NOMO-1 (cell line): ENCODE measurements around the gene NSUN5.
"Not testable (repeated sequence)": the region's sequence is repeated elsewhere in the genome, so short reads cannot be mapped to it uniquely, and the experiment has no call there.

ENCODE experiments used
- DNase-seq, 2 experiments: peaks; one replicate each; lab custom pipeline; 2025; ENCODE audit not compliant: unreplicated experiment in 2 of 2; lab: John Stamatoyannopoulos, UW

NSUN5 gene

DNA sequence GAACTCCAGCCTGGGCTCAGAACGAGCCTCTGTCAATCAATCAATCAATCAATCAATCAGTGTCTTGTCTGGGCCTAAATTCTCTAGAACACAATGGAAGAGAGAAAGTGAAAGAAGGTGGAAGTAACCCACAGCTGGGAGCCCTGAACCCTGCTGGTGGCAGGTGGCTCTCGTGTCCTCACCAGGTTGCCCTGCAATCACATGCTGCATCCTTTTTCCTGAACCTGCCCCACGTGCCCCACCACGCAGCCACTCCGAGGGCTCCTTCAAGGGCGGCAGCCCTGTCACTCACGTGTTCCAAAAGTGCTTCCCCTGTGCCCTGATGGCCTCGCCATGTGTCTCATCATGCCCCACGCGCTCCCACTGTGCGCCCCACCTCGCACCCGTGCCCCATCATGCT is 18.8 kb upstream of the NSUN5 start:
- not testable (repeated sequence) for DNase-seq

DNA sequence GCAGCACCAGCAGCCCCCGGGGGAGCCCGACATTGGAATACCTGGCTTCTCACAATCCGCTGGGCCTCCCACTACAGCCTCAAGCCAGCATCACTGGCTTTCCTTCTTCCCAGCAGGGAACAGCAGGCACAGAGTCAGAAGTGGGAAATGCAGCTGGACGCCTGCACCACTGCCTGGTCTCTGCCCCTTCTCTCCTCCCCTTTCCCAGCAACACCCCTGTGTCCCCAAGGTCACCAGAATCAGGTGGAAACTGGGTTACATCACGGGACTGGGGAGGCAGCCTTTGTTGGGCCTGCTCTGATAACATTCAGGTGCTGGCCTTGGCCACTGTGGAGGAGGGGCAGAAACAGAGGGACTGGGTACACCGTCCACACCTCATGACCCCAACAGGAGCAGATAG is 16.8 kb upstream of the NSUN5 start:
- not testable (repeated sequence) for DNase-seq

DNA sequence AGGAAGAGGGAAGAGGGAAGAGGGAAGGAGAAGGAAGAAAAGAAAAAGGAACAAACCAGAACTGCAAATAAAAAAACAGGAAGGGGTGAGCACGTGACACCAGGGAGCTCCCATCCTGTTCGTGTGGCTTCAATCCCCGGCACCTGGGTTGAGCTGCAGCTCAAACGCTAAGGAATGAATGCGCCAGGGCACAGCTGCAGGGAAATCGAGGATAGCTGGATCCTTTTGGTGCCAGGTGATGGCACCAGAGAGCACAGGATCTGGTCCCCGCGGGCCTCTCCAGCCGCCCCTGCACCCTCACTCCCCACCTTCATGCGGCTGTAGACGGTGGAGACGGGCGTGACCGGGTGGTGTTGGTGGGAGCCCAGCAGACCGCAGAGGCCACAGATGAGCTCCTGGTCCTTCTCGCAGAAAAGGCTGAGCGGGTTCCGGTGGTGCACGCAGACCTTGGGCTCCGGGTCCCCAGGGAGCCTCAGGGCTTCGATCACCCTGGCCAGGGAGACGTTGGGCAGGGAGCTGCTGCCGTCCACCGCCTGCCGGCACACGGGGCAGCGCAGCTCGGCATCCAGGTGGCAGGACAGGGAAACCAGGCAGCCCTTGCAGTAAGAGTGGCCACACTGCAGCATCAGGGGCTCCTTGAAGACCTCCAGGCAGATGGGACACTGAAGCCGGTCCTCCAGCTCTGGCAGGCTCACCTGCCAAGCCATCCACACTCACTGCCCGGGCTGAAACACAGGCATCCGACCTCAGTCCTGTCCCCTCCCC is 15.6 kb upstream of the NSUN5 start:
- DNase-seq = peak; percentile 91 to 92

DNA sequence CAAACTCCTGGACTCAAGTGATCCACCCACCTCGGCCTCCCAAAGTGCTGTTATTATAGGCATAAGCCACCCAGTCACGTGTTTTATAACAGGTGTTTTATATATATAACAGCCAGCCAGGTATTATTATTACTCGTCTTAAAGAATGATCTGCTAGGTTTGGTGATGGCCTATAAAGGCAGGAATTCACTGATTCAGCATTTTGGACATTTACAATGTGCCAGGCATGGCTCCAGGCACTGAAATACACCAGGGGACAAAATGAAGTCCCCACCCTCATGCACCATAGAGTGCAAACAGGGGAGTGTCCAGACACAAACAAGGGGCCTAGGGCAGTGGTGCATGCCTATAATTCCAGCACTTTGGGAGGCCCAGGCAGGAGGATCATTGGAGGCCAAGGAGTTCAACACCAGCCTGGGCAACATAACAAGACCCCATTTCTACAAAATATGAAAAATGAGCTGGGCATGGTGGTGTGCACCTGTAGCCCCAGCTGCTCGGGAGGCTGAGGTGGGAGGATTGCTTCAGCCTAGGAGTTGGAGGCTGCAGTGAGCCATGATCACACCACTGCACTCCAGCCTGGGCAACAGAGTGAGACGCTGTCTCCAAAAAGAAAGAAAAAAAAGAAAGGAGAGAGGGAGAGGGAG is 14.9 kb upstream of the NSUN5 start:
- DNase-seq = not testable (repeated sequence)

DNA sequence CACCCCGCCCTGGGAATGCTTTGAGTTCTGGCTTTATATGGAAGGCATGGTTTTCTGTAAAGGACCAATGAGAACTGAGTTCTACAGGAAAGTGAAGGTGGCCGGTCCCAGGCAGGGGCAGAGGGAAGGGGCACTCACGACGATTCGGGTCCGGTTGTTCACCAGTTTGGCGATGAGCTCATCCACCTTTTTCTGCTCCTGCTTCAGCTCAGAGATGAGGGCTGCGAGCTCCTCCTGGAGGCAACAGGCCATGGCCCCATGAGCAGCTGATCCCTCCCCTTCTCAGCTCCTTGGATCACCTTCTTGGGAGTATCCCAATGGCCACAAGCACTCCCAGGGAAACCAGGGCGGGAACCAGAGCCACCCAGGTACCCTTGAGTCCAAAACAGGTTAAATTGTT is 11.4 kb upstream of the NSUN5 start:
- DNase-seq = not testable (repeated sequence)

DNA sequence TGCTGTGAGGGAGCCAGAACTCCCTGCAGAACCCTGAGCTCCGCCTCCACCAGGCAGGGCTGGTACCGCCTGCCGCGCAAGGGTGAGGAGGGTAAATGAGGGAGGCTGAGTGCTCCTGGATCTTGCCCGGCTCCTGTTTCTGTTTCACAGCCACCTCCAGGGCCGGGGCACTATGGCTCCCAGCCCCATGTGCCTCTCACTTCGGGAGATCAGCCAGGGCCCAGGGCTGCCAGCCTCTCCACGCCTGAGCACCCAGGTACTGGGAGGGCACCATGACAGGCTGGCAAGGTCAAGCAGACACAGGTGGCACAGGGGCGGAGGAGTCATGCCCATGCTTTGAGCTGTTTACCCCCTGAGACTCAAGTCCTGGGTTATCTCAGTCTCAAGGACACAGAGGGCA is 10.9 kb upstream of the NSUN5 start:
- DNase-seq = not testable (repeated sequence)

DNA sequence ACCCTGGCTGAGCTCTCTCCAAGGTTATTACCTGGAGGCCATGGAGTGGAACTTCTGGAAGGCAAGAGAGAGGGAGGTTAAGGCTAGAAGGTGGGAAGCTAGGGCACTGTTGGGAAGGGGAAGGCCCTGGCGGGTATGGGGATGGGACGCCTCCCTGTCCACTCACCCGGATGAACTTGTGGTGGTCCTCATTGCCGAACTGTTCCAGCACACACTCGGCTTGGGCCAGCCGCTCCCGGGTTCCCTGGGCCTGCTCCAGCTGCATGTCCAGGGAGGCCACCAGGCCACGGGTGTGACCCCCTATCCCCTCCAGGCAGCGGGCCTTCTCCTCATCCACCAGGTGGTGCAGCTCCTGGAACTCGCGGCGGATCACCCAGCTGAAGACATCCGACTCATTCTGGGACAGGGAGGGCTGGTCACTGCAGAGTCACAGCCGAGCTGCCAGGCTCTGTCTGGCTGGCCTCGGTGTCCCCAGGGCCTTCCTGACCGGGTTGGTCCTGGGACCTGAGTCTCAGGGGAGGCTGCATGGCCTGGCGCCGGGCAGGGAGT is 10.1 kb upstream of the NSUN5 start:
- DNase-seq = not testable (repeated sequence)

DNA sequence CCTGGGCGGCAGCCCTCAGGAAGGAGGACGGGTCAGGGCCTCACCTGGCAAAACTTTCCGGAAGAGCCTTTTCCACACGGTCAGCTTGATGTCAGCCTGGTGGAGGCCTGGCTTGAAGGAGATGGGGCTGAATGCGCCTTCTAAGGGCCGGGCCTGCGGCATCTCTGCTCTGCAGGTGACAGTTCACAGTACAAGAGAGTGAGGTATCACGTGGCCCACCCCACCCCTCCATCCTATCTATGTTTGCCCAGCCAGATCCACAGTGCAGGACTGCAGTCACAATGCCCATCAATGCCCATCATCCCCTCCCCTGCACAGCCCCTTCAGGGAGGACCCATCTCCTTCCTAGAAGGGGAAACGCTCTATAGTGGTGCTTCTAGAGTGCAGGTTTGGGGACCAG is 7.9 kb upstream of the NSUN5 start:
- no peak for DNase-seq

DNA sequence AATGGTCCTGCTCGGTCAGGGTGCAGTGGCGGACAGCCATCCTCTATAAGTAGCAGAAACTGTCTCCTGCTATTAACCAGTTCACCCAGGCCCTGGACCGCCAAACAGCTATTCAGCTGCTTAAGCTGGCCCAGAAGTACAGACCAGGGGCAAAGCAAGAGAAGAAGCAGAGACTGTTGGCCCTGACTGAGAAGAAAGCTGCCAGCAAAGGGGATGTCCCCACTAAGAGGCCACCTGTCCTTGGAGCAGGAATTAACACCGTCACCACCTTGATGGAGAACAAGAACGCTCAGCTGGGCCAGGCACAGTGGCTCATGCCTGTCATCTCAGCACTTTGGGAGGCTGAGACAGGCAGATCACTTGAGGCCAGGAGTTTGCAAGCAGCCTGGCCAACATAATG is 5.6 kb upstream of the NSUN5 start:
- DNase-seq = no peak

DNA sequence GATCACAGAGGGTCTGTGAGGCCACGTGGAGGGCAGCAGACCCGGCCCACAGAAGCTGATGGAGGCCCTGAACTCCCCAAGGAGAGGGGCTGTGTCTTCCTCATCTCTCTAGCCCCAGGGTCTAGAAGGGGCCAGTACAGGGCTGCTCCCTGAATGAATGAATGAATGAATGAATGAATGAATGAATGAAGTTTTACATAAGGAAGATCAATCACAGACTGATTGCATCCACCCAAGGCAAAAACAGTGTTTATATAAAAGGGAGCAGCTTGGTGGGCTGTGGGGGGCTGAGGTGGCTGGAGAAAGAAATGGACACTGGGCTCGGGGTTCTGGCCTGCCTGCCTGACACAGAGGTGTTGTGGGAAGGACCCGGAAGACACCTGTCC is 4.9 kb upstream of the NSUN5 start:
- no peak for DNase-seq

DNA sequence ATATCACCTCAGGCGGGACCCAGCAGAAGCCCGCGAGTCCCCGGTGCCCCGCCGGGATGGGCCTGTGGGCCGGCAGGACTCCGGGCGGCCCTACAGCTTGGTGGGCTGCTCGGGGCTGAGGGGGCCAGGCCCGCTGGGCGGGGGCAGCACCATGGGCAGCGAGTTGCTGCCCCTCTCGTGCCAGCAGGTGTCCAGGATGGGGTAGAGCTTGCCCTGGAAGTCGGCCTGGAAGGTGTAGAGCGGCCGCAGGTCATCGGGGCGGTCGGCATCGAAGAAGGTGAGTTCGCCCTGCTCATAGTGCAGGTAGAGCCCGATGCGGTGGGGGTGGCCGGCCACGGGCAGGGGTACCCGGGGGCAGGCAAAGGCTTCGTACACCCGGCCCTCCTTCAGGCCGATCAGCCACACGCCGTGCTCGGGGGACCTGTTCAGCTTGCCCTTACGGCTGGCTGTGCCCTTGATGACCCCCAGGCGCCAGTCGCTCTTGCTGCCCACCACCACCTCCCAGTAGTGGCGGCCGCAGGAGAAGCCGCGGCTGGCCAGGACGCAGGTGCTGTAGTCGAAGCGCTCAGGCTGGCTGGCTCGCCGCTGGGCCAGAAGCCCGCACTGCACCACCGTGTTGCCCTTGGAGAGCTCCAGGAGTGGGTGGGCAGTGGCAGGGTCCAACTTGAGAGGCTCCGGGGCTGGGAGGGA is 4.3 kb upstream of the NSUN5 start:
- DNase-seq = no peak

DNA sequence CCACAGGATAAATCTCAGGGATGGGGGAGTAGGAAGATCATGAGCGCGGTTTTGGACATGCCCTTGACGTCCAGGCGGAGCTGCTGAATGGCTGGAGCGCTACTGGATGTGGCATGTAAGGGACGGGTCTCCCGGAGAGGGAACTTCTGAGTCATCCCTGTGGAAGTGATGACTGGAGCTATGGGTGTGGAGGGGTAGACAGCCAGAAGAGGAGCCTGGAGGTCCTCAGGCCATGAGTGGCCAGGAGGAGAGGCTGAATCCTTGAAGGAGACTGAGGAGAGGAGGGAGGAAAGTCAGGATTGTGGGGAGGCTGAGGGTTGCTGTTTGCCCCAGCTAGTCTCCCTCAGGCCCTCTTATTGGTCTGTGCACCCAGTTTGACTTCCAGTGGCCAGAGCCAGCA is 2.8 kb upstream of the NSUN5 start:
- not testable (repeated sequence) for DNase-seq

DNA sequence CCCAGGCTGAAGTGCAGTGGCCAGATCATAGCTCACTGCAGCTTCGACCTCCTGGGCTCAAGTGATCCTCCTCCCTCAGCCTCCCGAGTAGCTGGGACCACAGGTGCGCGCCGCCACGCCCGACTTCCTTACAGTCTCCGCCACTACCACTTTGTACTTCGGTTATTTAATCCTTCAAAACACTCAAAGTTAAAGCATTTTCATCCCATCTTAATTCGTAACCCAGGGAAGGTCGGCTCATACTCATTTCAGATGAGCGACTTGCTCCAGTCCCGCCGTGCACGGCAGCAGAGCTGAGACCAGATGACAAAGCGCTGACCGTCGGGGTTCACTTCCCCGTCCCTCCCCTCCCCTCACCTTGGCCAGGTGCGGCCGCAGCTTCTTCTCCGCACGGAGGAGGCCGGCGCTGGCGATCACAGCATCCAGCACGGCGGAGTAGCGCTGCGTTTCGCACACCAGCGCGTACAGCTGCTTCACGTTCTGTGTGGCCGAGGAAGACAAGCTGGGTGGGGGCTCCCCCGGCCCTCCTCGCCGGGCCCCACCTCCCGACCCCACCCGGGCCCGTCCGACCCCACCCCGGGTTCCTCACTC is 457 bp downstream of the NSUN5 start:
- no peak for DNase-seq

DNA sequence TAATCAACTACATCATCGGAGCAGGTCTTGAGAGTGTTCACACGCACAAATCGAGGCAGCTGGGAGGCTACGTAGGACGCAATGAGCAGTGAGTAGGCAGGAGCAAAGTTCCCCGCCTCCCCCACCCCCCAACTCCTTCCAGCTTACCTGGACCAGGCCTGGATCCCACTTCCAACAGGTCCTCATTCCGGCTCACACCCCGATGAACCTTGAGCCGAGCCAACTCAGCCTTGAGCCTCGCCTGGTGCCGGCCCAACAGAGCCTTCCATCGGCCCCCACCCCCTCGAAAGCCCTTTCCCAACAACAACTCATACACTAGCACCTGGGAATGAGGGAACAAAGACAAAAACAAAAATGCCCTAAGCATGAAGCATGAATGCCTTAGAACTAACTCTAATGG is 1.2 kb downstream of the NSUN5 start:
- no peak for DNase-seq

DNA sequence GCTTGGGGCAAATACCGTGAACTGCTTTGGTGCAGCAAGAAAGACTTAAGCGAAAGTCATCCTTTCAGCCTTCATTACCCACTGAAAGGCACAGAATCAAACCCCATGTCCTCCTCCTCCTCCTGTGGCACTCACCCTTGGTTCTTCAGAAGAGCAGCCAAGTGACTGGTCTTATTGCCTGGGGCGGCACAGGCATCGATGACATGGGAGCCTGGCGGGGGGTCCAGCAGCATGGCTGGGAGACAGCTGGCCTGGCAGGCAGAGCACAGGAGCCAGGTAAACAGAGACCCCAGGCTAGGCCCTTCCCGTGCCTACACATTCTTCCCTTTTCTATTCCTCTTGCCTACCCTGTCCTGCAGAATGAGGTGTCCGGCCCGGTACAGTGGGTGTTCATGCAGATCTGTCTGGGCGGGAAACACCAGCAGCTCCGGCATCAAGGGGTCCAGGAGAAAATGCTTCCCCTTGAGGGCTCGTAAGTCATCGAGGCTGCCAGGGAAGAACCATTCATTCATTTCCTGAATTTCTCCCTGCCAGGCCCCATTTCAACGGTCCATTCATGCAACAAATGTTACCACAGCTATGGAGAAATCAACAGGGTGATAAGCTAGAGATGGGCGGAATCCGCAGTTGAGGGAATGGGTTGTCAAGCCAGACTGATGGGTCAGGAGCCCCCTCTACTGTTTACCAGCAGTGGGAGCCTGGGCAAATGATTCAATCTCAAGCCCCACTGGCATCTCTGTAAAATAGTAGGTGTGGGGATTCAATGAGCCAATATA is 3.8 kb downstream of the NSUN5 start:
- peak; percentile 98 to 99 for DNase-seq

DNA sequence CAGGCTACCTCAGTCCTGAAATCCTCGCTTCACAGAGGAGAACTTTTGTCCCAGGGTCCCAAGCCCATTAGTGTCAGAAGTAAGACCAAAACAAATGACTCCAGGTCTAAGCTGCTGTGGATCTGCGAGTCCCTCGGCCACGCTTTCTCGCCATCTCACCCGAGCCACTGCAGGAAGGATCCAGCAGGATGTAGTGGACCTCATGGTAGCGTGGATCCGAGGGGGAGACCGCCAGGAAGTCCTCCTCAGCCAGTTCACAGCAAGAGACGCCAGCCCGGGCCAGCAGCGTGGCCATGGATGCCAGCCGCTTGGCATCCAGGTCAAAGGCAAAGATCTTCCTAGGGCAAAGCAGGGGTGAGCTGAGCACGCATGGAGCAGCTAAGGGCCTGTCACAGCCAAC is 4.6 kb downstream of the NSUN5 start:
- DNase-seq = no peak

DNA sequence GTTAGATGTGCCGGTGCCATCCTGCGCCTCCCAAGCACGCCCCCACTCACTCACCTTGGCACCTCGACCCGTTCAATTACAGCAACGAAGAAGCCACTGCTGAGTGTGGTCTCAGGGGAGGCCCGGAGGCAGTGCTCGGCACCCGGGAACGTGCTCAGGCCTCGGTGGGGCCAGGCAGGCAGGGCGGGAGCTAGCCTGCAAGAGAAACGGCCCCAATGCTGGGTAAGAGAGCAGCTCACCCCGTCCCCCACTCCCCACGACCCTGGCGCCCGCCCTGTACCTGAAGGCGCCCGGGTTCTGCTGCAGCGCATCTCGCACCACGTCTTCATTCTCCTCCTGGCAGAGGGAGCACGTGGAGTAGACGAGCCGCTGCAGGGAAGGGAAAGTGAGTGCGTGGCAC is 5.1 kb downstream of the NSUN5 start:
- no peak for DNase-seq

DNA sequence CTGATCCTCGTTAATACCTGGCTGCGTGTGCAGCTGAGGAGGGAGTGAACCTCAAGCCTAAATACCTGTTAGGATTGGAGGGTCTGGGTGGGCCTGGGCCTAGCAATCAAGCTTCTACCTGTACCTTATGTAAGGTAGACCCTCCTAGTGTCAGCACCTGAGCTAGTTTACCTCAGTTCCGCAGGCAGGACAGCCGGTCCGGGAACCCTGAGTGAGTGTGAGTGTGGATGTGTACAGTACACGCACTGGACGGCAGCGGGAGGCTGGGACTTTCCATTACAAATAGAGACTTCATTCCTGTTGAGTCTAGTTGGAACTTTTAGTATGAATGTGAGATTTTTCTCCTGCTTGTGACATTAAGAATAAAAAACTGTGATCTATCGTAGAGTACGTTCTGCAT is 5.8 kb downstream of the NSUN5 start:
- not testable (repeated sequence) for DNase-seq

DNA sequence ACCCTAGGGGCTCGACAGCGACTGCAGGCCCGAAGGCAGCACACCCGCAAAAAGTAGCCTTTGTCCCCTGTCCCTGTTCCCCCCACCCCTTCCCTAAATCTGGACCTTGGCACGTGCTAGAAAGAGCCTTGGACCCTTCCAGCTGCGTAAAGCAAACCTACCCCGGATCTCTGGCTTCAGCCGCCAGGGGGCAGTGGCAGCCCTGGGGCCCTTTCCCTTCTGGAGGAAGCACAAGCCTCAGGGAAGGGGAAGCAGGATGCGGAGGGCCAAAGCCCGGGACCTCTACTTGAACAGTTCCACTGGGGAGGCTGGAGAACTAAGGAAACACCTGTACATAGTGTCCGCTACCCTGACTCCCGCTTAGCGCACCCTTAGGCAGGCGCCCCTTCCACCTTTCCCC is 7.5 kb downstream of the NSUN5 start:
- not testable (repeated sequence) for DNase-seq

DNA sequence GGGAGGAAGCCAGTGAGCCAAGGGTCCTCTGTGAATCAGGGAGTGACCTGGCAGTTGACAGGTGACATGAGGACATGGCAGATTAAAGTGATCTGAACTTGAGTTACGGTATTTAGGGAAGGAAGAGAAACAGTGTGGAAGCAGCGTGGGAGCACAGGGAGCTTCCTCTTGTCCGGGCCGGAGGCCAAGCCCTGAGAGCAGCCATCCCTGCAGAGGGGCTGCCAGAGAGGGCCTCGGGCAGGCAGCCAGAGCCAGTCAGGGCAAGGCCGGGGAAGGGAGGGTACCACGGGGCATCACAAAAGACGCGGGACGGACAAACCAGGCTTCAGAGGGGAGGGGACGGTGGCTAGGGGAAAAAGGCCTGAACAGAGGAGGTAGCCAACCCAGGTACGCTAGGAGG is 8.8 kb downstream of the NSUN5 start:
- DNase-seq = not testable (repeated sequence)
